AG10803 (cell line): ENCODE results near the gene SESN3.

ENCODE experiments used
- DNase-seq: peaks from one replicate; pipeline ENCODE4 v3.0.0; 2010; ENCODE audit warnings: low read depth
- H3K4me3 ChIP-seq: 2 replicates; pipeline ENCODE4 v1.5.1; 2011; ENCODE audit warnings: mild to moderate bottlenecking, low read length, control low read depth
- CTCF ChIP-seq: conservative IDR thresholded peaks from 2 replicates; pipeline ENCODE4 v1.5.1; 2011; ENCODE audit warnings: mild to moderate bottlenecking, low read length, control low read depth, inconsistent platforms

SESN3 gene

GRCh38 chr11:95267601-95268213 is 36.7 kb upstream of the SESN3 start:
- DNase-seq = no peak
- no peak overlapping the region for H3K4me3 ChIP-seq
- no peak for TF ChIP-seq CTCF

- H3K4me3 ChIP-seq = no peak overlapping the region
- no peak for TF ChIP-seq CTCF
- DNase-seq = peak; percentile 46
Observed at GRCh38 chr11:95266751-95267374, 35.9 kb upstream of the SESN3 start.

GRCh38 chr11:95264881-95265280 is 33.9 kb upstream of the SESN3 start:
- no peak overlapping the region for H3K4me3 ChIP-seq
- no peak for DNase-seq
- TF ChIP-seq CTCF = no peak

GRCh38 chr11:95262994-95263765 is 32.2 kb upstream of the SESN3 start:
- no peak for DNase-seq
- no peak overlapping the region for H3K4me3 ChIP-seq
- no peak for TF ChIP-seq CTCF

- DNase-seq = no peak
- TF ChIP-seq CTCF = no peak
- no peak overlapping the region for H3K4me3 ChIP-seq
Observed at GRCh38 chr11:95257456-95257971, 26.5 kb upstream of the SESN3 start.

GRCh38 chr11:95256321-95256779 is 25.3 kb upstream of the SESN3 start:
- peak; percentile 4 for DNase-seq

More at GRCh38 chr11:95256321-95256779, 25.3 kb upstream of the SESN3 start:
- no peak for TF ChIP-seq CTCF
- no peak overlapping the region for H3K4me3 ChIP-seq
